ENCODE results near the gene MTARC2. TPM values are rescaled to one million over a fixed set of nuclear protein-coding genes. Genes with fewer than 3 reads are reported as not detected.

Gene MTARC2
- total and polyA plus RNA-seq, 2 of the 4 experiments (the other 2 are of a cell fraction) = 0.36 to 2.6 TPM

- intact Hi-C loops (cut with micrococcal nuclease) = no loop called here
- Histone ChIP-seq H4K20me1 (ENCODE audit: insufficient read depth, low read length) (no peaks in the 10 kb centered on the region), H2AK9ac (replicated peaks; ENCODE audit: low read depth, low read length, poor library complexity) (no peak overlapping the region), H3K4me1 (ENCODE audit: control insufficient read depth, insufficient read depth, low read length) (no peaks in the 10 kb centered on the region), H3K18ac (ENCODE audit: low read depth, low read length) (no peak overlapping the region), H3K79me1 (ENCODE audit: low read depth in 1 of 2, low read length in 2 of 2) (no peaks in the 10 kb centered on the region), H2AFZ (replicated peaks; ENCODE audit: low read length, poor library complexity) (no peak overlapping the region), H3K4me3 (ENCODE audit: insufficient read depth, low read depth, low read length) (no peak overlapping the region), H3K23ac (ENCODE audit: low read depth, low read length) (no peak overlapping the region), H2BK20ac (ENCODE audit: low read depth, low read length) (no peak overlapping the region), H2BK15ac (ENCODE audit: low read depth, low read length) (no peak overlapping the region), H3K9me1 (ENCODE audit: insufficient read depth, low read length) (no peaks in the 10 kb centered on the region; the same call in 1 of the 2 replicates), H3K56ac (ENCODE audit: extremely low read depth, insufficient read depth, low read length) (no peak overlapping the region), H3K27ac (ENCODE audit: insufficient read depth, low read length) (no peak overlapping the region), H4K5ac (ENCODE audit: low read depth, low read length) (no peak overlapping the region), H4K91ac (ENCODE audit: insufficient read depth, low read depth, low read length) (no peak overlapping the region), H2BK120ac (ENCODE audit: low read depth, low read length) (no peak overlapping the region), H3K4ac (ENCODE audit: low read depth, low read length) (no peak overlapping the region), H3K14ac (replicated peaks; ENCODE audit: low read depth, low read length) (no peak overlapping the region), H3K9me3 (ENCODE audit: control insufficient read depth, insufficient read depth, low read length) (no peaks in the 10 kb centered on the region), H3K4me2 (ENCODE audit: low read depth, low read length) (no peak overlapping the region), H3K9ac (ENCODE audit: low read depth, low read length) (no peak overlapping the region), H3K36me3 (ENCODE audit: control insufficient read depth, insufficient read depth, low read length) (no peaks in the 10 kb centered on the region), H2BK5ac (ENCODE audit: low read depth, low read length, poor library complexity, severe bottlenecking) (no peak overlapping the region), H3K27me3 (ENCODE audit: control insufficient read depth, insufficient read depth, low read length) (peaks cover 17% of the 10 kb centered on the region), H2AK5ac (ENCODE audit: low read depth, low read length) (no peak overlapping the region), H4K8ac (ENCODE audit: low read depth in 2 of 2, low read length in 2 of 2) (no peak overlapping the region)
- no peak for DNase-seq
- WGBS, 2 experiments (ENCODE audit: extremely low coverage in 2 of 2, insufficient read length in 1 of 2) = no CpG with 5 or more reads among the region's 5 CpGs
- TF ChIP-seq MAFK (IDR thresholded peaks at IDR 0.05; ENCODE audit: low read depth, low read length) (no peak), FOS (IDR thresholded peaks at IDR 0.05; ENCODE audit: low read depth, low read length) (no peak), USF2 (IDR thresholded peaks at IDR 0.05; ENCODE audit: low read depth, low read length) (no peak), CTCF (conservative IDR thresholded peaks at IDR 0.05; ENCODE audit: low read depth, low read length) (no peak), SMC3 (IDR thresholded peaks at IDR 0.05; ENCODE audit: low read depth, low read length) (no peak)
- in situ Hi-C loops (cut with MboI; ENCODE audit: low sequenced_read_pairs) = no loop called here
- POLR2A ChIA-PET (ENCODE audit: unreplicated experiment) = no interaction called here
- dilution Hi-C loops (cut with HindIII; ENCODE audit: low sequenced_read_pairs, unreplicated experiment) = no loop called here
- CTCF ChIA-PET = interaction anchor here (1.2 kb wide), 1 partner anchor 9 kb away, joined by 3 read pairs; no protein-coding TSS in a partner anchor
- ATAC-seq (ENCODE audit: low read depth) = no peak
- no TSS peak for BruUV-seq (replicated peaks)
Observed at GRCh38 chr1:220698607-220699016, 49.5 kb upstream of the MTARC2 start.
